K562 (cell line): ENCODE data around the gene FBXO48. TPM values are rescaled to one million over a fixed set of nuclear protein-coding genes. Genes with fewer than 3 reads are reported as not detected.

ENCODE experiments used
- E4F1 ChIP-seq: fragments of 250-450 bp; sonication (Bioruptor Pico); IDR thresholded peaks from 2 replicates; pipeline ENCODE4 v1.5.0; 2021; ENCODE audit warnings: mild to moderate bottlenecking, borderline replicate concordance
- ETV5 ChIP-seq: sonication (generic); formaldehyde crosslinking; IDR thresholded peaks from 2 replicates; pipeline ENCODE4 v1.4.0; 2020; ENCODE audit warnings: low read depth, mild to moderate bottlenecking, missing genetic modification reagents
- HBP1 ChIP-seq: fragments of 450-650 bp; formaldehyde crosslinking; IDR thresholded peaks from 2 replicates; pipeline ENCODE4 v1.4.0; 2022; ENCODE audit warnings: missing genetic modification characterization
- HOXB6 ChIP-seq: fragments of 250-450 bp; sonication (Bioruptor Pico); IDR thresholded peaks from 2 replicates; pipeline ENCODE4 v1.5.1; 2022; ENCODE audit warnings: mild to moderate bottlenecking, borderline replicate concordance
- KHSRP ChIP-seq: fragments of 450-650 bp; IDR thresholded peaks from 2 replicates; pipeline ENCODE4 v1.6.1; 2017
- PREB ChIP-seq: sonication (generic); formaldehyde crosslinking; IDR thresholded peaks from 2 replicates; pipeline ENCODE4 v1.8.1; 2023; ENCODE audit warnings: mild to moderate bottlenecking, missing genetic modification reagents
- RERE ChIP-seq: sonication (generic); formaldehyde crosslinking; IDR thresholded peaks from 2 replicates; pipeline ENCODE4 v1.8.0; 2023; ENCODE audit warnings: missing genetic modification reagents, mild to moderate bottlenecking, borderline replicate concordance
- SNIP1 ChIP-seq: fragments of 450-650 bp; IDR thresholded peaks from 2 replicates; pipeline ENCODE4 v1.7.1; 2017; ENCODE audit warnings: low read depth, mild to moderate bottlenecking
- ZBTB11 ChIP-seq, 3 experiments: fragments of 200-800 bp in 1 of 3; fragments of 250-450 bp in 1 of 3; fragments of 450-650 bp in 1 of 3; sonication (Bioruptor Pico) in 1 of 3; sonication (Bioruptor generic) in 1 of 3; formaldehyde crosslinking in 1 of 3; IDR thresholded peaks; 2 replicates each; pipeline versions ENCODE4 v1.6.1 to v1.8.0; 2016 to 2022; ENCODE audit warnings: mild to moderate bottlenecking in 2 of 3, missing genetic modification characterization in 2 of 3, missing compliant biosample characterization in 1 of 3, moderate library complexity in 1 of 3
- polyA plus RNA-seq, 8 experiments: library from polyadenylated mRNA; depleted of rRNA in 4 of 8; stranded (reverse) in 5 of 8; unstranded in 3 of 8; fragments of >200 nt; fragmentation: Nextera tagmentation in 2 of 8; fragmentation: Illumina TruSeq in 1 of 8; extraction: Ambion mirVana in 2 of 8; extraction: Trizol in 1 of 8; gene quantifications; 2 replicates each; pipeline versions ENCODE4 v1.2.1 to v1.2.3, GENCODE V29; 2011 to 2014; ENCODE audit warnings: inconsistent platforms in 1 of 8, missing spikeins in 1 of 8
- total RNA-seq, 7 experiments: library from RNA; depleted of rRNA in 6 of 7; stranded (reverse); fragments of >200 nt in 6 of 7; fragmentation: Illumina TruSeq in 2 of 7; extraction: Trizol in 2 of 7; gene quantifications; 2 replicates each; pipeline versions ENCODE4 v1.2.1 to v1.2.3, GENCODE V29; 2011 to 2021; ENCODE audit warnings: low replicate concordance in 1 of 7

Gene FBXO48
- total and polyA plus RNA-seq, 9 of the 15 experiments (the other 6 are each of a cell fraction or from before 2014, with no cell fraction given): 0.36 to 1.8 (median 0.73) TPM

GRCh38 chr2:68438455-68439303, 28.4 kb downstream of the FBXO48 start (continued):
- TF ChIP-seq E4F1 (CRISPR knock-in tag) (peak; percentile 86), HBP1 (peak; percentile 100), PREB (CRISPR knock-in tag) (no peak), HOXB6 (peak; percentile 91; the same call in 1 of the 2 replicates), ZBTB11 (CRISPR knock-in tag; IDR thresholded peaks at IDR 0.05) (no peak), KHSRP (no peak), ETV5 (no peak), RERE (no peak), SNIP1 (no peak)
